ENCODE data around the gene BARHL2. TPM values are rescaled to one million over a fixed set of nuclear protein-coding genes. Genes with fewer than 3 reads are reported as not detected.

BARHL2 gene
- total RNA-seq, 1 experiment from 2014 or later = not detected

GRCh38 chr1:90707363-90707710 lies 9.8 kb downstream of the BARHL2 start:
- no peaks in the 10 kb centered on the region for H4K20me1 ChIP-seq (ENCODE audit: insufficient read depth)
- no peak overlapping the region for H3K4me3 ChIP-seq (replicated peaks in 1 of 2; ENCODE audit: low read depth in 1 of 2, low read length in 2 of 2)
- no peaks in the 10 kb centered on the region for H3K36me3 ChIP-seq (ENCODE audit: control insufficient read depth in 1 of 2, insufficient read depth in 2 of 2, low read length in 2 of 2)
- no peak overlapping the region for H3K9ac ChIP-seq (ENCODE audit: low read length)
- no peak for TF ChIP-seq RAD21 (IDR thresholded peaks at IDR 0.05; ENCODE audit: low read depth)
- no peak for TF ChIP-seq EZH2phosphoT487 (IDR thresholded peaks at IDR 0.05; ENCODE audit: borderline replicate concordance)
- TF ChIP-seq, protein P1, sequence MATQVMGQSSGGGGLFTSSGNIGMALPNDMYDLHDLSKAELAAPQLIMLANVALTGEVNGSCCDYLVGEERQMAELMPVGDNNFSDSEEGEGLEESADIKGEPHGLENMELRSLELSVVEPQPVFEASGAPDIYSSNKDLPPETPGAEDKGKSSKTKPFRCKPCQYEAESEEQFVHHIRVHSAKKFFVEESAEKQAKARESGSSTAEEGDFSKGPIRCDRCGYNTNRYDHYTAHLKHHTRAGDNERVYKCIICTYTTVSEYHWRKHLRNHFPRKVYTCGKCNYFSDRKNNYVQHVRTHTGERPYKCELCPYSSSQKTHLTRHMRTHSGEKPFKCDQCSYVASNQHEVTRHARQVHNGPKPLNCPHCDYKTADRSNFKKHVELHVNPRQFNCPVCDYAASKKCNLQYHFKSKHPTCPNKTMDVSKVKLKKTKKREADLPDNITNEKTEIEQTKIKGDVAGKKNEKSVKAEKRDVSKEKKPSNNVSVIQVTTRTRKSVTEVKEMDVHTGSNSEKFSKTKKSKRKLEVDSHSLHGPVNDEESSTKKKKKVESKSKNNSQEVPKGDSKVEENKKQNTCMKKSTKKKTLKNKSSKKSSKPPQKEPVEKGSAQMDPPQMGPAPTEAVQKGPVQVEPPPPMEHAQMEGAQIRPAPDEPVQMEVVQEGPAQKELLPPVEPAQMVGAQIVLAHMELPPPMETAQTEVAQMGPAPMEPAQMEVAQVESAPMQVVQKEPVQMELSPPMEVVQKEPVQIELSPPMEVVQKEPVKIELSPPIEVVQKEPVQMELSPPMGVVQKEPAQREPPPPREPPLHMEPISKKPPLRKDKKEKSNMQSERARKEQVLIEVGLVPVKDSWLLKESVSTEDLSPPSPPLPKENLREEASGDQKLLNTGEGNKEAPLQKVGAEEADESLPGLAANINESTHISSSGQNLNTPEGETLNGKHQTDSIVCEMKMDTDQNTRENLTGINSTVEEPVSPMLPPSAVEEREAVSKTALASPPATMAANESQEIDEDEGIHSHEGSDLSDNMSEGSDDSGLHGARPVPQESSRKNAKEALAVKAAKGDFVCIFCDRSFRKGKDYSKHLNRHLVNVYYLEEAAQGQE (IDR thresholded peaks at IDR 0.05; ENCODE audit: low read depth) = peak; percentile 32
- no peak for TF ChIP-seq CTCF (IDR thresholded peaks at IDR 0.05 in 2 of 3, conservative IDR thresholded peaks at IDR 0.05 in 1 of 3; ENCODE audit: borderline replicate concordance in 1 of 3, insufficient read depth in 1 of 3, low read depth in 2 of 3, low read length in 2 of 3)
- TF ChIP-seq CBX3 (IDR thresholded peaks at IDR 0.05; ENCODE audit: low read depth) = no peak
- BruUV-seq (replicated peaks) = no TSS peak
- ATAC-seq (no peak), DNase-seq (ENCODE audit: low read depth, low spot score) (no peak)
- peaks cover 18% of the 10 kb centered on the region; the same call in 1 of the 2 replicates for H3K27me3 ChIP-seq (ENCODE audit: insufficient read depth, low read length)
- no peak overlapping the region for H3K4me2 ChIP-seq (ENCODE audit: low read length)
- H3K4me1 ChIP-seq (ENCODE audit: control insufficient read depth in 1 of 2, insufficient read depth in 2 of 2, low read length in 2 of 2) = no peaks in the 10 kb centered on the region
- ChIA-PET POLR2A (no interaction called here), RAD21 (ENCODE audit: low non-redundant PET in 1 of 2, low total read pairs in 2 of 2, uncharacterized antibody in 2 of 2, unreplicated experiment in 2 of 2) (no interaction called here), CTCF (interaction anchor here (1.7 kb wide), 1 partner anchor 14 kb away, joined by 7 read pairs; no protein-coding TSS in a partner anchor)
- no peak overlapping the region for H2AFZ ChIP-seq (ENCODE audit: low read depth, low read length, poor library complexity, severe bottlenecking)
- H3K9me2 ChIP-seq (ENCODE audit: insufficient read depth) = no peaks in the 10 kb centered on the region
- intact Hi-C loops (cut with micrococcal nuclease) = no loop called here
- no peak overlapping the region for H3K27ac ChIP-seq (ENCODE audit: low read depth, low read length)
- H3K79me2 ChIP-seq (ENCODE audit: insufficient read depth, low read length) = no peaks in the 10 kb centered on the region
- no peaks in the 10 kb centered on the region for H3K9me3 ChIP-seq (ENCODE audit: control insufficient read depth in 1 of 2, insufficient read depth in 1 of 2, low read depth in 1 of 2, low read length in 2 of 2)
